Diencephalon (tissue), 1 donor: Measurements from ENCODE around the gene ACTBL2. TPM values are rescaled to one million over a fixed set of nuclear protein-coding genes. Genes with fewer than 3 reads are reported as not detected.

Source experiments
- total RNA-seq: library from RNA; depleted of rRNA; stranded (reverse); fragments of >200 nt; gene quantifications from one replicate; pipeline ENCODE4 v1.2.3, GENCODE V29; 2014

Gene ACTBL2
- total RNA-seq: not detected

GRCh38 chr5:57482671-57483106, at the start of gene ACTBL2:
TSS of gene ACTBL2 (minus strand) at chr5:57482811. CDS start at chr5:57482707, 104 bp downstream.

